Stimulated activated CD4-positive, alpha-beta T cell treated with anti-CD3 and anti-CD28 coated beads, Interleukin-1b, Interleukin-23, amount 100 ng/mL, for 48 hours (primary cell): ENCODE measurements around the gene EVA1B.

Experiments used
- DNase-seq: peaks from one replicate; pipeline ENCODE4 v3.0.0-alpha.2; 2020

EVA1B gene, protein sequence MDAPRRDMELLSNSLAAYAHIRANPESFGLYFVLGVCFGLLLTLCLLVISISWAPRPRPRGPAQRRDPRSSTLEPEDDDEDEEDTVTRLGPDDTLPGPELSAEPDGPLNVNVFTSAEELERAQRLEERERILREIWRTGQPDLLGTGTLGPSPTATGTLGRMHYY

DNA sequence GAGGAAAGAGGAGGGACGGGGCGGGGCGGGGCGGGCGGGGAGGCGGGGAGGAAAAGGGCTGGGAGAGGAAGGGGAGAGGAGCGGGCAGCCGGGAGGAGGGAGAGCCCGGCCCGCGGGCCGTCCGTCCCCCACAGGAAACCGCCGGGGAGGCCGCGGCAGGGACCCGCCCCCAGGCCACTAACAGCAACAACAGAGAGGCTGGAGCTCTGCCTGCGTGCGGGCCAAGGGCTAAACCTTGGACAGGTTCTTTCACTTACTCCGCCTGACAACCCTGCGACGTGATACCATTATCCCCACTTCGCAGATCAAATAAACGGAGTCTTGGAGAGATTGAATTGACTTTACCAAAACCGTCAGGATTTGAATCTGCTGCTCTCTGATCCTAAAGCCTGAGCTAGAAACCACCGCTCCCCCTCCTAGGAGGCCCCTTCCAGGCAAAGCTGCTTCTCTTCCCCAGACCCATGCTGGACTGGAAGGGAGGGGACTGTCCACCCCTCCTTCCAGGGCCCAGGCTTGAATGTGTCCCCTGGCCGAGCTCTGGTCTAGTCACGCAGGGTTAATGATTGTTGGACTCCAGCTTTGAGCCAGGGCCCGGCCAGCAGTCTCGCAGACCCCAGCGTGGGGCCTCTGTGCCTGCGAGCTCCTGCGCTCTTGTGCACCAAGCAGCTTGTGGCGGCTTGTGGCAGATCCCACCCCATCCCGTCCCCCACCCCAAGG, at the start of gene EVA1B:
EVA1B (minus strand) TSS at position 10 of the 717 bp plus-strand sequence. CDS start 608 bp downstream, outside the sequence.
- DNase-seq = no peak

GRCh38 chr1:36372617-36373016, 49.2 kb upstream of the EVA1B start:
- DNase-seq = no peak

GRCh38 chr1:36369061-36369861, 45.8 kb upstream of the EVA1B start:
- DNase-seq = peak; percentile 78

DNA sequence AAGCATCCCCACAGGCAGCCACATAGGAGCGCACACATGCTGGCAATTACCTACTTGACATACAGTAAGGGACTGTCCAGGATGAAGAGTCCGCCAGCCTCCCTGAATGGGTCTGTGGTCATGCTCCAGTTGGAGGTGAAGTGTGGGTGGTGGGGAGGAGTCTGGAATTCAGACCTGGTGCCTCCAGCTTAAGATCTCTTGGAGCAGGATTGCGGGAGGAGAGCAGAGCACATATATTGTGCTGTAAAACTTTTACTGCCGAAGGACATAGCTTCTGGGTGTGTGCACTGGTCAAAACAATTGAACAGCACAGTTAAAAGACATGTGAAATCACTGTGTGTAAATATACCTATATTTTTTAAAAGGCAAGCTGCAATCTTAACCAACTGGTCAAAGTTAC, 44.4 kb upstream of the EVA1B start:
- no peak for DNase-seq

DNA sequence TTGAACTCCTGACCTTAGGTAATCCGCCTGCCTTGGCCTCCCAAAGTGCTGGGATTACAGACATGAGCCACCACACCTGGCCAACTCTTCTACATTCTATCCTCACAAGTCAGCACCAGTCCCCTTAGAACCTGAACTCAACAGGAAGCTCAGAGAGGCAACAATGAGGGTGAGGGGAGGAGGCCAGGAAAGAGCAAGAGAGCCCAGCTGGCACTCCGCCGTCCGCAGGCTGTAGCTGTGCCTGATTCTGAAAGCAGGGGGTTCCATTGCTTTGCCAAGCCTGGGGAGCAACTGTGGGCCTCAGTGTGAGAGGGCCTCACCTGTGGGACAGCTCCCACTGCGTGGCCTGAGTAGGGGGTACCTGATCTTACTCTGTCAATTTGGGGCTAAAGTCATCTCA, 43.6 kb upstream of the EVA1B start:
- DNase-seq = no peak

DNA sequence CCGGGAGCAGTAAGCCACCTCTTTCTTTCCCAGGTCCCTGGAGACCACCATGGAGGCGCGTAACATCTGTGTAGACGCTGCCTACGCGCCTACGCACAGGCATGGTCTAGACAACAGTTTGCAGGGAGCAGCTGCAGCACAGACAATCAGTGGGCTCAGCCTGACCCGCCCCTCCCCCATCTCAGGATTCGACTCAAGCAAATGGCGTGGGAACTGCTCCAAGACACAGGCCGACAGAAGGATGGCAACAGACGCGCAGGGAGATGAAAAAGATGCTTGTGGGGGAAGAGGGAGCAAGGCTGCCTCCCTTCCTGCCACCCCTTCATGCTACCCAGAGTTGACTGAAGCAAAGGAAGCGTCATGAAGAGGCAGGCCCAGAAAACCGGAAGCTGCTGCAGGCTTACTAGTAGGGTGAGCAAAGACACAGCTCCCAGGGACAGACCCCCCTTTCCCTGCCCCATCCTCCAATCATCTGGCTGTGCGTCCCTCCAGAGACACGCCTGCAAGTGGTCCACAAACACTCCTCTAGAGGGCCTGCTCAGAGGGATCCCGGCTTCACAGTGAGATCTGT, 42.7 kb upstream of the EVA1B start:
- peak; percentile 55 for DNase-seq

DNA sequence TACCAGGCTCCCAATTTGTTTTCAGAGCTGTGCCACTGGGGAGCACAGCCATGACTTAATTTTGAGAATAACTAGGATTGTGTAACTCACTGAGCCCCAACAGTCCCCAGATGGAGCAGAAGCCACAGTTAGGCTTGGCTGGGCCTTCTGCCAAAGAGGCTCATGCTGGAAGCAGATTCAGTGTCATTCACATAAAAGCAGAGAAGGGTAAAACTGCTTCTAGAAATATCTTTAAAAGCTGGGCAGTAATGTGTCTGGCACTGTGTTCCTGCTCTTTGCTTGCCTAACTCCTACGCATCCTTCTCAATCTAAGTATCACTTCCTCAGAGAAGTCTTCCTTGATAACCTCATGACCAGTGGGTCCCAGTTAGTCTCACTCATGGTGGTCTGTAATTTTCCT, 41.9 kb upstream of the EVA1B start:
- no peak for DNase-seq

- peak; percentile 35 for DNase-seq
These were observed 36.6 kb upstream of the EVA1B start for GRCh38 chr1:36359911-36360550.

- DNase-seq = no peak
These were observed 35.9 kb upstream of the EVA1B start for GRCh38 chr1:36359383-36359782.

GRCh38 chr1:36358514-36359084, 35.2 kb upstream of the EVA1B start:
- no peak for DNase-seq

DNA sequence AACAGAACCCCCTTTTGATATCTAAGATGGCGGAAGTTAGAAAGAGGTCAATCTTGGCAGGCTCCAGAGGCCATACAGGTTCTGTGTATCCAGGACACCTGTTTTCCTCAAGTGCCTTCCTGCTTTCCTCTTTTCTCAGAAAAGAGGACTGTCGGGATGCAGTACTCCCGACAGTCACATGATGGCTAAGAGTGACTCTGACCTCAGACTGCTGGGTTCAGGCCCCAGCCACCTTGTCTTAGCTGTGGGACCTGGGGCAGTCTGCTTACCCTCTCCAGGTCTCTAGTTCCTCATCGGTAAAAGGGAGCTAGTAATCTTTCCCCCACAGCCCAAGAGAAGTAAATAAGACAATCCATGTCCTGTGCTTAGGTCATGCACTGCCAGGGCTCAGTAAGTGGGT, 32.4 kb upstream of the EVA1B start:
- no peak for DNase-seq

DNA sequence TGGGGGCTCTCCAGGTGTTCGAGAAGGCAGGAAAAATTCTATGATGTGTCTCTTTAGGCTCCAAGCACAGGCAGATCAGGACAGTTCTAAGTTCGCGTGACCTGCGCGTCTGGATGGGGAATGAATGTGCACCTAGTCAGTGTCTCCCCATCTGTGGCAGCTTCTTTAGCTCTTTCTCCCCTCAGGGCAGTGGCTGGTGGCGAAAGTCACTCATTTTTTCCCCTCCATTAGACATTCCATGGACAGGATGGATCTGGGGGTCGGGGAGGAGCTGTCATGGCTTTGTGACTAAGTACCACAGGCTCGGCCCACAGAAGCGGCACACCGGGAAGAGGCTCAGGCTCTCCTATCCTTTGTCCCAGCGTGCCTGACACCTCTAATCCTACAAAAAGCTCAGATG, 31.0 kb upstream of the EVA1B start:
- DNase-seq = no peak

GRCh38 chr1:36352910-36353878, 29.7 kb upstream of the EVA1B start:
- no peak for DNase-seq

- DNase-seq = no peak
These were observed 28.9 kb upstream of the EVA1B start for GRCh38 chr1:36352125-36352909.

GRCh38 chr1:36351227-36351977, 28.0 kb upstream of the EVA1B start:
- no peak for DNase-seq

DNA sequence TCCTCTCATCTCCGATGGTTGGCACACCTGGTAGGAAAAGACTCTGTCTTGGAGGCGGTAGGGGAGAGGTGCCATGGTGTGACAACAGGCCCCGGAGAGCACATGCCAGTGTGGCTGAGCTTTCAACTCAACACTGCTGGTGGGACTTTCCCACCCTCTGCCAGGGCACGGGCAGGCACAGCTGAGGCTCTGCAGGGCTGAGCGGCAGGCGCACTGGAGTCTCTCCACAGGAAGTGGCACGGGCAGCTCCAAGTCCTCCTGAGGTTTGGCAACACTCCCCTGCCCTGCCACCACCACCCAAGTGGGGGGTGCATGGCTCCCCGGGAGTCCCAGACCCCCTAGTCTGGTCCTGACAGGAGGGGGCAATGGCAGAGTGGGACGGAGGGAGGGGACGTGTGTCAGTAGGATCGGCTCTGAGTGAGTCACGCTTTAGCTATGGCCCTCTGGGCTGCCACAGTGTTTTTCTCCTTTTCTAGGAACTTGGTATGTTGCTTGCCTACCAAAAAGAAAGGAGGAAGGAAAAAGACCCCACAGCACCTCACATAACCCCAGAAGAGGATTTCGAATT, 27.3 kb upstream of the EVA1B start:
- DNase-seq = peak; percentile 40

DNA sequence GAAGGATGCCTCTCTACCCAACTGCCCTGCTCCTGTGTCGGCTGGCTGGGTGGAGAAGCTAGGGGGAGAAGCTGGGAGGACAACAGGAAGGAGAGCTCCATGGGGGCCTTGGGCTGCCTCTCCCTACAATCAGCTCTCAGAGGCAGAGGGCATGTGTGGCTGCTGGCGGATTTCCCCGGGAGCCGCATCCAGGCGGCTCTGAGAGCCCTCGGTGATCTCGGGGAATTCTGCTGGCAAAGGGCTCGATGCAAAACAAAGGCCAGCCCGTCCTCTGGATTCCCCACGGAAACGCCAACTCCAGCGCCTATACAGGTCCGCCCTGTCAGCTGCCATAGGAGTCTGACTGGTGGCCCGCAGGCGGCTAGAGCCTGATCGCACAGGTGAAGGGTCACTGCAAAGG, 26.4 kb upstream of the EVA1B start:
- DNase-seq = no peak

DNA sequence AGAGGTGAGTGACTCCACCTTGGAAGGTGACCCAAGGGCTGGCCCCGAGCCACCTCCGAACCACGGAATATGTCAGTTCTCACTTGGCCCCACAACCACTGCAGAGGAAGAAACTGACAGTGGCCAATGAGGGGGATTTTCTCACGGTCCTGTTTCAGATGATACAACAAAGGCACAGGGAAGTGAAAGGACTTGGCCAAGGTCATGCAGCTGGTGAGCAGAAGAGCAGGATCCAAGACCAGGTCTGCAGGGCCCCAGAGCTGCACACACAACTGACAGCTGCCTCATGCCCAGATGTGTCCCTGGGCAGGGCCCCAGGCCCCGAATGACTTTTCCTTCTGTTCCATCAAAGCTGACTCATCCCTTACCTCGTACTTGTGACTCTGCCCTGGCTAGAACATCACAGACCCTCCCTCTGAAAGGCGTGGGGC, 25.8 kb upstream of the EVA1B start:
- DNase-seq = peak; percentile 48

DNA sequence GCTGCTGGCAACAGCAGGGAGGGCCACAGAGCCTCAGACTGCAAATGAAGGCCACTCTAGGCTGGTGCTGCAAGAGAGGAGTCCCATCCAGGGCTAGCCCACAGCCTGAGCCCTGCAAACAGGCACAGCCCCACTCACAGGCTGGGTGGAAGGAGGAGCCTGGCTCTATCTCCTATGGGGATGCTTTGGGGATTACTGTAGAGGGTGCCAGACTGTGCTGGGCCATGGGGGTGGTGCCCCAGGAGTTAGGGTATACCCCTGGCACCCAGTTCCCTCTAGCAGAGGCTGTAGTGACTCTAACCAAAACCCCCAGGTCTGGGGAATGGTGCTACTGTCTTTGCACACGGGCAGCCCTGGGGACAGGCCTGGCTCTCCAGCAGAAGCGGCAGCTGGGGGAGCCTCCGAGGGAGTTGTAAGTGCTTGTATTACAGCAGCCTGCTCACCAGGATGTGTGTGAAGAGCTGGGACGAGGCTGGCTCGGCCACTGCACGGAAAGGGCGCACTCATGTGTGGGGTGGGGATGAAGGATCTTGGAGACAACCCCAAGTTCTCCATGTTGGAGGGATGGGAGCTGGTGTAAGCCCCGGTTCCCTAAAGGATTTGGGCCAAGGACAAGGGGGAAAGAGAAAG, 23.4 kb upstream of the EVA1B start:
- no peak for DNase-seq
